ENCODE data around the gene NCSTN. TPM values are rescaled to one million over a fixed set of nuclear protein-coding genes. Genes with fewer than 3 reads are reported as not detected.

The NCSTN gene
- total RNA-seq, 2 donors from 2014 or later: 57.4 to 70.2 TPM

DNA sequence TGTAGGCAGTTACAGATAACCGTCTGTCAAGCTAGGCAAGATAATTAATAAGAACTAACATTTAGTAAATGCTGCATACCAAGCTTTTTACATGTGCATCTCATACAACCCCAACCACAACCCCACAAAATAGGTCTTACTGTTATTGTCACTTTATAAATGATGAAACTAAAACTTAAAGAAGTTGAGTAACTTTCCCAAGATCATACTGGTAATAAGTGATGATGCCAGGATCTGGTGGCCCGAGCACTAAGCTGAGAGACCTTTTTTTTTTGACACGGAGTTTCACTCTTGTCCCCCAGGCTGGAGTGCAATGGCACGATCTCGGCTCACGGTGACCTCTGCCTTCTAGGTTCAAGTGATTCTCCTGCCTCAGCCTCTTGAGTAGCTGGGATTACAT lies 1.8 kb downstream of the NCSTN start:
- intact Hi-C loops (cut with DNase I): loop anchor here in 1 of 2 donors (5.0 to 10.0 kb wide), 2 partner anchors 60 to 248 kb away; partner anchors contain the start of genes IGSF8 and VANGL2
- DNase-seq: no peak
- ATAC-seq: no peak

DNA sequence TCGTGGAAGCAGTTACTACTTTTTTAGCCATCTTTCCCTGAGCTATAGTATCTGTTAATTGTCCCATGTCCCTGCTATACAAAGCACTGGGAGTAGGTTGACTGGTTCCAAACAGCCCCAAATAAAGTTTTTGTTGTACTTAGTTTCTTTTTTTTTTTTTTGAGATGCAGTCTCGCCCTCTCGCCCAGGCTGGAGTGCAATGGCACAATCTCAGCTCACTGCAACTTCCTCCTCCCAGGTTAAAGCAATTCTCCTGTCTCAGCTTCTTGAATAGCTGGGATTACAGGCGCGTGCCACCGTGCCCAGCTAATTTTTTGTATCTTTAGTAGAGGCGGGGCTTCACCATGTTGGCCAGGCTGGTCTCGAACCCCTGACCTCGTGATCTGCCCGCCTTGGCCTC lies 3.3 kb downstream of the NCSTN start:
- DNase-seq (no peak), ATAC-seq (no peak)
- intact Hi-C loops (cut with DNase I): loop anchor here in 1 of 2 donors (10.0 kb wide), 1 partner anchor 58 kb away; the partner anchor contains the start of gene VANGL2

DNA sequence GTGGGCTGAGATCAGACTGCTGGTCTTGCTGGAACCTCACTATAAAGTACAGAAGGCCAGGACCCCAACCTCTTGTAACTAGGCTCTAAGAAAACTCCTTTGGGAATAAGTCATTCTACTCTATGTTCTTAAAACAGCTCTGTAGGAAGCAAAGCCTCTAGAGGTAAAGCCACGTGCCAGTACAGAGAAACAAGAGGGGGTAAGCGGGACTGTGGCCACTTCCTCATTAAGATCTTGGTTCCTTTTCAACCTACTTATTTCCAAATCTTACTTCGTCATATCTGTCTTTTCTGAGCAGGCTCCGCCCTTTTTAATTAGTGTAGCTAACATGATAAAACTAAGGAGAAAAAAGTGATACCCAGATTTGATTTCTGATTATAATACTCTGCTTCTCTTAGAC lies 3.8 kb downstream of the NCSTN start:
- intact Hi-C loops (cut with DNase I): loop anchor here in 1 of 2 donors (10.0 kb wide), 1 partner anchor 58 kb away; the partner anchor contains the start of gene VANGL2
- ATAC-seq: no peak
- DNase-seq: no peak

DNA sequence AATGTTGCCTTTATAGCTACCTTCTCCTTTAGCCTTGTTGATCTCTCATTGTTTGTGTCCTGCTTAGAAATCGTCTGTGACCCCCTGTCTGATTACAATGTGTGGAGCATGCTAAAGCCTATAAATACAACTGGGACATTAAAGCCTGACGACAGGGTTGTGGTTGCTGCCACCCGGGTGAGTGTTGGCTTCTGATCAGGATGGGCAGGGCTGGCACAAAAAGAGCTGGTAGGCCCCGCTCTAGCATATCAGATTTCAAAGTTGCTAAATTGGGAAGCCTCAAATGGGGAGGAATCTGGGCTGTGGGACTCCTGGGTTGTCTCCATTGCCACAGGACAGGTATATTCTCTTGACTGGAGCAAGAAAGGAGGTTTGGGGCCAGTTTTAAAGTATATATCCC lies 8.4 kb downstream of the NCSTN start:
- peak; percentile 63 to 85 for ATAC-seq
- intact Hi-C loops (cut with DNase I): no loop called here
- no peak for DNase-seq

DNA sequence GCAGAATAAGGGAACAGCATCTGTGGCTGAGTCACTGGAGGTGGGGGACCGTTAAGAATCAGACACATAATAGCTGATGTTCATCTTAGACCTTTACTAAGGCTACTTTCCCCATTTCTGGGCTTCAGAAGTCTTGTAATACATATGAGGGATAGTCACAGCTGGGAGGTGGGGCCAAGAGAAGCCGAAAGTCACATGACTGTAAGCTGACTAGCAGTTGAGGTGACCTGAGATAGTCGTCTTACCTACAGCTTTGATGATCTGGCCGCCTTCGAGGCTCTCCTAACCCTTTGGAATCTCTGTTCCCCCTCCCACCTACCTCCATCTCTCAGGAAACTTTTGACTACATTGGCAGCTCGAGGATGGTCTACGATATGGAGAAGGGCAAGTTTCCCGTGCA lies 9.4 kb downstream of the NCSTN start:
- intact Hi-C loops (cut with DNase I): no loop called here
- ATAC-seq: no peak
- DNase-seq: no peak

DNA sequence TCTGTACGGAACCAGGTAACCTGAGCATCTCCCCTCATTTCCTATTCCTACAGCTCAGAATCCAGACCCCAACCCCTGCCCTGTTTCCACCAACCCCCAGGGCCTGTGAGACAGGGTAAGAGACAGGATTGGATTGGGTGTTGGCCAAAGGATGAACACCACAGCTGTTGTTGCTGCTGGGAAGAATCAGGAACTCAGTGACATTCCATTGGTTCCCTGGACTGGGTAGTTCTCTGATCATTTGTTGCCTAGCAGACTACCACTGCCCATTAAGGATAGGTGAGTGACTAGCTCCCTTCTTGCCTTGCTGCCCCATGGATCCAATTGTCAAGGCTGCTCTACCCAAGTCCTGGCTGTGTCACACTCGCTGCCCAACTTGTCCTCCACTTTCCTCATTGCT lies 10.0 kb downstream of the NCSTN start:
- ATAC-seq (no peak), DNase-seq (no peak)
- intact Hi-C loops (cut with DNase I): no loop called here

DNA sequence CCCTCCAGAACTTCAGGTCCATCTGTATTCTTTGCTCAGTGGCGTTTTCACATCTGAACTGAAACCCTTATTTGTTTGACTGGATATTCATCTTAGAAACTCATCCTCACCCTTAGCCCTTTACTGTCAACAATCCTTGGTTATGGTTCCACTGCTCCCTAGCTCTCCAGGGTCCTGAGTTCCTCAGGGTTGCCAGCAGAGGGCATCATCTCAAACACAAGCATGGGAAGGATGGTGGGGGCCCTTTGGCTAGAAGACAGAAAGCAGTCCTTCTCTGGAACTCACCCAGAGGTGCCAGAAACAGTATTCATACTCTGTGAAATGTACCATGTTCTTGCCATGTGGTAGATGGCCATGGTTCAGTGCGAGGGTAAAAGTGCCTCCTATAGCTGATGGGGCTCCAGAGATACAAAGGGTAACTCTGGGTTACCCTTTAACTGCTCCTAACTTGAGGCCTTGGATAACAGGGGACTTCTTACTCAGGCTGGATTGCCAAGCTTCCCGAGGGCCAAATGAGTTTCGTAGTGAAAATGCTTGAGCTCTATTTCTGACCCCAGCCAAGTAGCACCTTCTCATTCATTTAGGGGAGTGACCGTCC lies 11.3 kb downstream of the NCSTN start:
- ATAC-seq (no peak), DNase-seq (no peak)
- intact Hi-C loops (cut with DNase I): no loop called here

DNA sequence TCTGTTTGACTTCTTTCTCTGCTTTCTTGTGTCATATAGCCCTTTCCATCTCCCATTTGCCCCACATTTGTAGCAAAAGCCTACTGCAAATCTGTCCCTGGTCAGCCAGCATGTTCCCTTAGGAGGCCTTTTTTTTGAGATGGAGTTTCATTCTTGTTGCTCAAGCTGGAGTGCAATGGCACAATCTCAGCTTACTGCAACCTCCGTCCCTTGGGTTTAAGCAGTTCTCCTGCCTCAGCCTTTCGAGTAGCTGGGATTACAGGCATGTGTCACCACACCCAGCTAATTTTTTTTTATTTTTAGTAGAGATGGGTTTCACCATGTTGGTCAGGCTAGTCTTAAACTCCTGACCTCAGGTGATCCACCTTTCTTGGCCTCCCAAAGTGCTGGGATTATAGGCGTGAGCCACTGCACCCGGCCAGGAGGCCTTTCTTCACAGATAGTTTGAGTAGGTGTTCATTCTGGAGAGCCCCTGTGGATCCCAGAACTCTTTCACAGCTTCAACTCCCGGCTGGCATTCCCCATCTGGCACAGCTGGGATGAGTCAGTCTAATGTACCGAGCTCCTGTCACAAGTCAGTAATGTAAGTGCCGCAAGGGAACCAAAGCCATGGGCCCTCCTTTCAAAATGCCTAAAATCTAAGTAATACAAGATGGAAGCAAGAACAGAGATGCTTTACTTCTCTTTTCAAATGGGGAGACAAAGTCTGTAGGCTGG lies 14.3 kb downstream of the NCSTN start:
- intact Hi-C loops (cut with DNase I): no loop called here
- DNase-seq: no peak
- ATAC-seq: peak in 1 of 2 donors; percentile 51

DNA sequence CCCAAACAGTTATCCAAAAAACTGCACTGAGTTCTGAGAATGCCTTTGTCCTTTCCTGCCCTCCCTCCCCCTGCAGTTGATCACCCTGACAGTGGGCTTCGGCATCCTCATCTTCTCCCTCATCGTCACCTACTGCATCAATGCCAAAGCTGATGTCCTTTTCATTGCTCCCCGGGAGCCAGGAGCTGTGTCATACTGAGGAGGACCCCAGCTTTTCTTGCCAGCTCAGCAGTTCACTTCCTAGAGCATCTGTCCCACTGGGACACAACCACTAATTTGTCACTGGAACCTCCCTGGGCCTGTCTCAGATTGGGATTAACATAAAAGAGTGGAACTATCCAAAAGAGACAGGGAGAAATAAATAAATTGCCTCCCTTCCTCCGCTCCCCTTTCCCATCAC lies 14.9 kb downstream of the NCSTN start:
- no peak for ATAC-seq
- no peak for DNase-seq
- intact Hi-C loops (cut with DNase I): no loop called here

DNA sequence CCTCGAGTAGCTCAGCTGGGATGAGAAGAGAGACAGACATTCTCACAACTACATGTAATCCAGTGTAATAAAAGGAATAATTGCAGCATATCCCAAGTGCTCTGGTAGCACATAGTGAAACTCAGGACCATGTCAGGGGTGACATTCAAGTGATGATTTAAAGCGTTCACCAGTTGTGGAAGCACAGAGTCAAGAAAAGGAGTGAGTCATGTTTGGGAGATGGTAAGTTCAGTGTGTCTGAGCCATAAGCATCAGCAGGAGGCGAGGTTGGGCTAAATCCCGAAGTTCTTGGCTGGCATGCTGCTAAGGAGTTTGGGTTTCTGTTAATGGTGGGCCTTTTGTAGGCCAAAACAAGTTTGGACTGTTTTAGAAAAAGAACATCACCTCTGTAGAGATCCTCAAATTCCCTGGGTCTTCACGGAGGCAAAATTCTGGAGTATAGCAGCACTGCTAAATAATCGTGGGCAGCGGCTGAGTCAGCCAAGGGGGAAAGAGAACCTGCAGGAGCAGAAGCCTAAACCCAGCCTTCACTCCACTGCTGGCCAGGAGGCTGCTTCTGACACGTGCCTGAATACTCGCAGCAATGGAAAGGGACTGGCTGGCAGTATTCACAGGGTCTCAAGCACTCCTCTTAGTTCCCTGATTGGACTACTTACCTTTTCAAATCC lies 16.5 kb downstream of the NCSTN start:
- ATAC-seq (no peak), DNase-seq (no peak)
- intact Hi-C loops (cut with DNase I): no loop called here

DNA sequence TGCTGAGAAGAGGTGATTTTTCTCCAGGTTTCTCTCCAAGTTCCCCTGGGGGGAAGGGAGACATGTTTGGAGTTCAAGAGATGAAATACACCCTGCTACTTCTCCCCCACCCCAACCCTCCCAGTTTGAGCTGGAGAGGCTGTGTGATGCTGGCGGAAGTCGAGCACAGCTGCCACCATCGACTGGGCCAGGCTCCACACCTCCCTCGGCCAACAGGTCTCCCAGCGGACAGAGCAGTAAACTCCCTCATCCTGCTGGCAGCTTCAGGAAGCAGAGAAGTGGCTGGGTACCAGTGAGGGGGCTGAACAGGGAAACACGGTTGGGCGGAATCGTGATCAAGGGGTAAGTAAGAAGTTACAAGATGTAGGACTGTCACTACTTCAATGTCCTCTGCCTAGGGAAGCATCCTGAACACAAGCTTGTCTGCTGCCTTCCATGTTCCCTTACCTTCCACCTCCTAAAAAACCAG lies 17.1 kb downstream of the NCSTN start:
- ATAC-seq (no peak), DNase-seq (no peak)
- intact Hi-C loops (cut with DNase I): no loop called here

DNA sequence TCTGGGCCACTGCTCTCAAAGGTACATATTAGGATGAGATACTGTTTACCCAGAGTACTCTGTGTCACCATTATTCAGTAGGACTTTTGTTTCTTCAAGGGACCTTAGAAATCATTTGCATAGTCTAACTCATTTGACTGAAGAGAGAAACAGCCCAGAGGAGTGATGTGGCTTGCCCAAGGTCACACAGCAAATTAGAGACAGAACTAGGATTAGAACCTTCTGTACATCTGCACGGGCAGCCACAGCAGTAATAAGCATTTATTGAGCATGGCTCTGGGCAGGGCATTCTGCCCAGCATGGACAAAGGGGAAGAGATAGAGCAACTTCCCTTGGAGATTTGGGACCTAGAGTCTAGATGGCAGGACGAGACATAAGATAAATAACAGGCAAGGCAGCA lies 18.0 kb downstream of the NCSTN start:
- intact Hi-C loops (cut with DNase I): no loop called here
- DNase-seq: no peak

DNA sequence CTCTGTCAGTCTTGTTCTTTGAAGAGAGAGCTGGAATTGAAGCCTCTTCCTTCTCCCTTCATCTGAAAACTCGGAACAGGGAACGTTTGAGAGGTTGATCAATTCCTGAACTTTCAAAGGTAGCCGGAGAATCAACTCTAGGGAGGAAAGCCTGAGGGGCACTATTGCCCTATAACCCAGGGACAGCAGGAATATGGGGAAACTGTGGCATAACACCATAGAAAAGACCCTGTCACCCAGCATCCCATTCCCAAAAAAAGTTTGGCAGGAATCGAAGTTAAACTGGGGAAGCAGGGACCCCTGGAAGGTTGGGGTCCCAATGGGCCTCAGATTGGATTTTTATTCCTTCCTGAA lies 18.6 kb downstream of the NCSTN start:
- no peak for ATAC-seq
- DNase-seq: no peak
- intact Hi-C loops (cut with DNase I): no loop called here

More for the DNA sequence above, 18.0 kb downstream of the NCSTN start:
- ATAC-seq: no peak

DNA sequence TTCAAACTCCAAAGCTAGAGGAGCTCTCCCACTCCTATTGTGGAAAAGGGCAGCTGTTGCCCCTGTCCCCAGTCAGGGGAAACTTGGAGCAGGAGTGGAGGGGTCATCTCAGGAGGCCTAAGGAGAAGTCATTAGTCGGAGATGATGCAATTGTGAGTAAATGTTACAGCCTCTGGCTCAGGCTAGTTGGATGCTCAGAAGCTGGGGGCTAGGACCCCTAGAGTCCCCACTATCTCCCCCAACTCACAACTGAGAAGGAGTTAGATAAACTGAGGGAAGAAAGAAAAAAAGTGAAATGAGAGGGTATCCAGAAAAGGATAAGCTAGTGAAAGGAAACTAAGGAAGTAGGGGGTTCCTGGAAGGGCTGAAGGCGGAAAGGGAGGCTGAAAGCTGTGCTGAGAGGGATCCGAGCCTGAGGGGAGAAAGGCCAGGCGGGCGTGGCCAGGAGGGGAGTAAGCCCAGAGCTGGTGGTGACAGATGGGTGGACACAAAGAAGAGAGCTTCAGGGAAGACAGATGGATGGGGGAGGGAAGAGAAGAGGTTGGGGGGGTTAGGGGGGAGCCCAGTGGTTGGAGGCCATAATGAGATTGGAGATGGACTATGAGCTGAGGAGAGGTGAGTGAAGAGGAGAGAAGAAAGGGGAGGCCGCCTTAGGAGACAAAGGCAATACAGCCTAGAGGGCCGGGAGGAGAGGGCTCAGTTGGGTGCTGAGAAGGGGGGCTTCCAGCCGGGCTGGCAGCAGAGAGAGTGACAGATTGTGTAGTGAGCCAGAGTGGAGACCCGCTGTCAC lies 19.2 kb downstream of the NCSTN start:
- DNase-seq: no peak
- intact Hi-C loops (cut with DNase I): no loop called here
- ATAC-seq: no peak

DNA sequence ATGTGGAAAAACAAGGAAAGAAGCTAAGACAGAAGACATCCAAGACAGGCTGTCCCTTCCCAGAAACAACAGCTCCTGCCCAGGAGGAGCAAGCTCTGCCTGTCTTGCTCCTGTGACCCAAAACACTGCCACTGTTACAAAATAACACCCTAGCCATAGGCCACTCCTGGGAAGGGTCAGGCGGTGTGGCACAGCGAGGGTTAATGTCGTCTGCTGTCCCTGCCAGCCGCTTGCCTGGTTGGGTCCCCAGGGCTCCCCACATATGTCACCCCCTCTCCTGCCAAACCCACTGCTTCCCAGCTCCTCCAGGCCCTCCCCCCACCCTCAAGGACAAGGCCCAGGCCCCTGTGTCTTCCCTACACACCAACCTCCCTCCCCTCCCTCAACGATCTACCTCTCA lies 19.8 kb downstream of the NCSTN start:
- DNase-seq: no peak
- ATAC-seq: no peak
- intact Hi-C loops (cut with DNase I): no loop called here

DNA sequence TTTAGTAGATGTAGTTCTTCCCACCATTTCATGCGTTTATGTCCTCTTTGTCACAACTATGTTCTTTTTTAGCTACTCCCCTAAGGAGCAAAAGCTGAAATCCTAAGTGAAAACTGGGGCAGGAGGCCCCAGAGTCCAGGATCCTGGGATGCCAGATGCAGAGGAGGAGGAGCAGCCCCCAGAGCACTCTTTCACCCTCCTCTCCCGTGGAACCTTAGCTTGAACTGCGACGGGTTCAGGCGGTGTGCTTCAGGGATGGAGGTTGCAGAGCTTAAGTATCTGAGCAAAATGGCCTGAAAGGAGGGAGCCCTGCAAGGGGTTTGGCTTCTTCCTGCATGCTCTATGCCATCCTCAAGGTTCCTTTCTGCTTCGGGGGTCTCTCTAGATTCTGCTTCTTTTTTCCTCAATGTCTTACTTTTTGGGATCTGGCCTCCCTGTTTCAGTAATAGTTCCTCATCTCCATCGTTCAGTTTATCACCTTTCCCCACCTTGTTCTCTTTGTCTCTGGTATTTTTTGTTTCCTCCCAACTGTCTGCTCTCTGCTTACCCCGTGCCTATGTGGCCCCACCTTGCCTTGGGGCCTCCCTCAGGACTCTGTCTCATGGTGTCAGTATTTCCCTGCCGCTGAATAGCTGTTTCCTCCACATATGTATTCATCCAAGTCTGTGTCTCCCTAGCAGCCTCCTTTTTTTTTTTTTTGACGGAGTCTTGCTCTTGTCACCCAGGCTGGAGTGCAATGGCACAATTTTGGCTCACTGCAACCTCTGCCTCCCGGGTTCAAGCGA lies 21.0 kb downstream of the NCSTN start:
- no peak for ATAC-seq
- intact Hi-C loops (cut with DNase I): no loop called here
- no peak for DNase-seq

DNA sequence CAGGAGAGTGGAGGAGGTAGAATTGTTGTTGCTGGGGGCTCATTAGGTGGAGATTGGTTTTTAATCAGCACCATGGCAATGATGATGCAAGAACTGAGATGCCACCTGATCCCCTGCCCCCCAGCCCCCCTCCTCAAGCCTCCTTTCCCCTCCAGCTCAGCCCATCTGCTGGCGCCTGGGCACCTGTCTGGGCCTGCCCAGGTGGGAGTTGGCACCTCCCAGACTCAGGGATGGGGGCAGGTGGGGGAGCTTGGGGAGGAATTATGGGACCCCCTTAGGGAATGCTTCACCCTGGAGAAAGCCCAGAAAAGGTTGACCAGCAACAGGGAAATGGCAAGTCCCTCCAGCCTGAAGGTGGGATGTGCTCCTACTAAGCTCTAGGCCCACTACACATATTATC lies 22.1 kb downstream of the NCSTN start:
- no peak for DNase-seq
- ATAC-seq: no peak
- intact Hi-C loops (cut with DNase I): no loop called here

DNA sequence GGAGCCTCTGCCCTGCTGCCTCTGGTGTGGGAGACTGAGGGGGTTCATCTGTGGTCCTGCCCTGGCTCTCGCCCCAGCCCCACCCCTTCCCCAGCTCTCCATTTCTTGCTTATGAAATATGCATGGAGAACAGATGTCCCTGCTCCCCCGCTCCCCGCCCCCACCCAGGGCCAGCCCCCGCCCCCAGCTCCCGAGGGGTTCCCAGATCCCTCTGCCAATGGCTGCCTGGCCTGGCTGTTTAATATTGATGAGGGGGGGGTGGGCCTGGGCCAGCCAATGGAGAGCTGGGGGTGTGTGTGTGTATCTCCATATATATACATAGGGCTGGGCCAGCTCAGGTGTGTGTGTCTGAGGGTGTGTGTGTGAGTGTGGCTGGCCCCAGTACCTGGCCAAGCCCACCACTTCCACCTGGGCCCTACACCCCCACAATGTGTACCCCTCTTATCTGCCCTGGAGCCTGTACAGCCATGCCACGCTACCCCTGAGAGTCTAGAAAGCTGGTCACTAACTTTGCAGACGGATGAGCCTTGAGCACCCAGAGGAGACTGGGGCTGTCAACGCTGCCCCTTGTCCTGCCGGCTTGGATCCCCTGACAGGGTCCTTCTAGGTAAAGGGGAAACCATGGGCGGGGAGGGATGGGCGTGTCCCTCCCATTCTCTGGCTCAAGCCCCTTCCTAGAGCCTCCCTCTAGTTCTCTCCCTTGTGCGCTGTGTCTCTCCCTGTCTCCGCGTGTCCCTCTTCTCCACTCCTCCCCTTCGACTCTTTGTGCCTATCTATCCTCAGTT lies 23.7 kb downstream of the NCSTN start, which contains the start of gene NHLH1:
Gene NHLH1 (plus strand): TSS at position 341 of the 785 bp plus-strand sequence. CDS start 3,661 bp downstream, outside the sequence.
- ATAC-seq (no peak), DNase-seq (no peak)
- intact Hi-C loops (cut with DNase I): no loop called here
